K562 (cell line): ENCODE results near the gene KIF3B. TPM values are rescaled to one million over a fixed set of nuclear protein-coding genes. Genes with fewer than 3 reads are reported as not detected.

ENCODE experiments used
- DMBX1 ChIP-seq: fragments of 250-450 bp; sonication (Bioruptor Pico); IDR thresholded peaks from 2 replicates; pipeline ENCODE4 v1.8.0; 2022; ENCODE audit warnings: inconsistent platforms, mild to moderate bottlenecking, moderate library complexity, borderline replicate concordance
- HDAC3 ChIP-seq: fragments of 450-650 bp; IDR thresholded peaks from 2 replicates; pipeline ENCODE4 v1.6.1; 2018; ENCODE audit warnings: borderline replicate concordance, mild to moderate bottlenecking, moderate library complexity; ENCODE audit not compliant: partially characterized antibody
- MYNN ChIP-seq, 2 experiments: sonication (generic); formaldehyde crosslinking in 1 of 2; IDR thresholded peaks; 2 replicates each; pipeline versions ENCODE4 v1.5.0 to v1.6.1; 2016 to 2020; ENCODE audit warnings: antibody characterized with exemption in 1 of 2, missing genetic modification reagents in 1 of 2
- SAFB2 ChIP-seq: fragments of 200-400 bp; formaldehyde crosslinking; IDR thresholded peaks from 2 replicates; pipeline ENCODE4 v1.6.1; 2018; ENCODE audit warnings: borderline replicate concordance, low read length, low read depth, moderate library complexity; ENCODE audit not compliant: severe bottlenecking
- ZFP30 ChIP-seq: fragments of 250-450 bp; sonication (Bioruptor Pico); IDR thresholded peaks from 2 replicates; pipeline ENCODE4 v1.8.0; 2022; ENCODE audit warnings: moderate library complexity, mild to moderate bottlenecking, inconsistent platforms, borderline replicate concordance
- polyA plus RNA-seq, 8 experiments: library from polyadenylated mRNA; depleted of rRNA in 4 of 8; stranded (reverse) in 5 of 8; unstranded in 3 of 8; fragments of >200 nt; fragmentation: Nextera tagmentation in 2 of 8; fragmentation: Illumina TruSeq in 1 of 8; extraction: Ambion mirVana in 2 of 8; extraction: Trizol in 1 of 8; gene quantifications; 2 replicates each; pipeline versions ENCODE4 v1.2.1 to v1.2.3, GENCODE V29; 2011 to 2014; ENCODE audit warnings: inconsistent platforms in 1 of 8, missing spikeins in 1 of 8
- total RNA-seq, 7 experiments: library from RNA; depleted of rRNA in 6 of 7; stranded (reverse); fragments of >200 nt in 6 of 7; fragmentation: Illumina TruSeq in 2 of 7; extraction: Trizol in 2 of 7; gene quantifications; 2 replicates each; pipeline versions ENCODE4 v1.2.1 to v1.2.3, GENCODE V29; 2011 to 2021; ENCODE audit warnings: low replicate concordance in 1 of 7
- TF ChIP-seq, protein P1 (sequence below), 2 experiments: fragments of 200-800 bp in 1 of 2; sonication (Bioruptor generic) in 1 of 2; sonication (generic) in 1 of 2; formaldehyde crosslinking in 1 of 2; IDR thresholded peaks in 1 of 2; conservative IDR thresholded peaks in 1 of 2; 2 replicates each; pipeline versions ENCODE4 v1.5.0 to v1.6.1; 2016 to 2020; ENCODE audit warnings: missing compliant biosample characterization in 1 of 2, missing genetic modification characterization in 1 of 2, missing genetic modification reagents in 1 of 2
- TF ChIP-seq, protein P2 (sequence below): fragments of 250-450 bp; sonication (Bioruptor Pico); IDR thresholded peaks from 2 replicates; pipeline ENCODE4 v1.8.0; 2021; ENCODE audit warnings: mild to moderate bottlenecking, moderate library complexity
- TF ChIP-seq, protein P3 (sequence below), 2 experiments: fragments of 450-650 bp in 1 of 2; sonication (generic) in 1 of 2; formaldehyde crosslinking; conservative IDR thresholded peaks; 2 replicates each; pipeline versions ENCODE4 v1.4.0 to v1.8.1; 2020 to 2022; ENCODE audit warnings: mild to moderate bottlenecking in 1 of 2, missing genetic modification reagents in 1 of 2
- TF ChIP-seq, protein P4 (sequence below): fragments of 450-650 bp; IDR thresholded peaks from 2 replicates; pipeline ENCODE4 v1.6.1; 2016; ENCODE audit warnings: borderline replicate concordance
- TF ChIP-seq, protein P5 (sequence below): fragments of 450-650 bp; formaldehyde crosslinking; IDR thresholded peaks from 2 replicates; pipeline ENCODE4 v1.4.0; 2020; ENCODE audit warnings: mild to moderate bottlenecking, moderate library complexity
- TF ChIP-seq, protein P6 (sequence below): fragments of 250-450 bp; sonication (Bioruptor Pico); IDR thresholded peaks from 2 replicates; pipeline ENCODE4 v1.4.0; 2020

The KIF3B gene
- total and polyA plus RNA-seq, 9 of the 15 experiments (the other 6 are each of a cell fraction or from before 2014, with no cell fraction given): 2.9 to 12.3 (median 8.6) TPM

DNA sequence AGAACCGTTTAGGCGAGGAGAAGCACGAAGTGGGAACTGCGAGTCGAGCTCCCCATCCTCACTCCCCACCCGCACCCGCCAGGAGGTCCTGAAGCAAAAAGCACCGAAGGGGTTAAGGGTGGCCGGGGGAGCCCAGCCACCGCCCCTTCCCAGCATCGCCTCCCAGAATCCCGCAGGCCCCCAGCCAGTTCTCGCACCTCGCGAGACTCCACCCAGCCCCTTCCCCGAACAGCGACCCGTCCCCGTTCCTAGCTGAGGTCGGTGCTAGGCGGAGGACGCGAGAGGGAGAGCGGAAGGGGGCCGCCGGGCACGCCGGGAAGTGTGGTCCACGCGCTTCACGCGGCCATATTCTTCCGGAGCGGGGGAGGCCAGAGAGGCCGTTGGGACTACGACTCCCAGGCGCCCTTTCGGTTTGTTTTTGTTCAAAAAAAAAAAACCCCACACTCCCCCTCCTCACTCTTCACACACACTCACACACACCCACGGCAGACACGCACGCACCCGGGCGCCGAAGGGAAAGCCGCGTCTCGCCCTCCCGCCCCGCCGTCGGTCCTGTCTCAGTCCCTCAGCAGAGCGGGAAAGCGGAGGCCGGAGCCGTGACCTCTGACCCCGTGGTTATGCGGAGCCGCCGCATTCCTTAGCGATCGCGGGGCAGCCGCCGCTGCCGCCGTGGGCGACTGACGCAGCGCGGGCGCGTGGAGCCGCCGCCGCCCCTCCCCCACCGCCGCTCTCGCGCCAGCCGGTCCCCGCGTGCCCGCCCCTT, 80.6 kb downstream of the KIF3B start, which contains the start of gene ASXL1 (continued):
- TF ChIP-seq, protein P1, sequence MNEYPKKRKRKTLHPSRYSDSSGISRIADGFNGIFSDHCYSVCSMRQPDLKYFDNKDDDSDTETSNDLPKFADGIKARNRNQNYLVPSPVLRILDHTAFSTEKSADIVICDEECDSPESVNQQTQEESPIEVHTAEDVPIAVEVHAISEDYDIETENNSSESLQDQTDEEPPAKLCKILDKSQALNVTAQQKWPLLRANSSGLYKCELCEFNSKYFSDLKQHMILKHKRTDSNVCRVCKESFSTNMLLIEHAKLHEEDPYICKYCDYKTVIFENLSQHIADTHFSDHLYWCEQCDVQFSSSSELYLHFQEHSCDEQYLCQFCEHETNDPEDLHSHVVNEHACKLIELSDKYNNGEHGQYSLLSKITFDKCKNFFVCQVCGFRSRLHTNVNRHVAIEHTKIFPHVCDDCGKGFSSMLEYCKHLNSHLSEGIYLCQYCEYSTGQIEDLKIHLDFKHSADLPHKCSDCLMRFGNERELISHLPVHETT (CRISPR knock-in tag; conservative IDR thresholded peaks at IDR 0.05 in 1 of 2, IDR thresholded peaks at IDR 0.05 in 1 of 2): peak in 1 of 2 experiments; percentile 89; a peak in 2 of 4 replicates
- TF ChIP-seq DMBX1 (CRISPR knock-in tag) (peak; percentile 72; the same call in 1 of the 2 replicates), ZFP30 (no peak), MYNN (IDR thresholded peaks at IDR 0.05) (no peak), MYNN (CRISPR knock-in tag; IDR thresholded peaks at IDR 0.05) (no peak), SAFB2 (no peak), HDAC3 (peak; percentile 88)
- TF ChIP-seq, protein P2, sequence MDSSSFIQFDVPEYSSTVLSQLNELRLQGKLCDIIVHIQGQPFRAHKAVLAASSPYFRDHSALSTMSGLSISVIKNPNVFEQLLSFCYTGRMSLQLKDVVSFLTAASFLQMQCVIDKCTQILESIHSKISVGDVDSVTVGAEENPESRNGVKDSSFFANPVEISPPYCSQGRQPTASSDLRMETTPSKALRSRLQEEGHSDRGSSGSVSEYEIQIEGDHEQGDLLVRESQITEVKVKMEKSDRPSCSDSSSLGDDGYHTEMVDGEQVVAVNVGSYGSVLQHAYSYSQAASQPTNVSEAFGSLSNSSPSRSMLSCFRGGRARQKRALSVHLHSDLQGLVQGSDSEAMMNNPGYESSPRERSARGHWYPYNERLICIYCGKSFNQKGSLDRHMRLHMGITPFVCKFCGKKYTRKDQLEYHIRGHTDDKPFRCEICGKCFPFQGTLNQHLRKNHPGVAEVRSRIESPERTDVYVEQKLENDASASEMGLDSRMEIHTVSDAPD (CRISPR knock-in tag): no peak
- TF ChIP-seq, protein P3, sequence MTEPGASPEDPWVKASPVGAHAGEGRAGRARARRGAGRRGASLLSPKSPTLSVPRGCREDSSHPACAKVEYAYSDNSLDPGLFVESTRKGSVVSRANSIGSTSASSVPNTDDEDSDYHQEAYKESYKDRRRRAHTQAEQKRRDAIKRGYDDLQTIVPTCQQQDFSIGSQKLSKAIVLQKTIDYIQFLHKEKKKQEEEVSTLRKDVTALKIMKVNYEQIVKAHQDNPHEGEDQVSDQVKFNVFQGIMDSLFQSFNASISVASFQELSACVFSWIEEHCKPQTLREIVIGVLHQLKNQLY (CRISPR knock-in tag; conservative IDR thresholded peaks at IDR 0.05): no peak
- TF ChIP-seq, protein P4, sequence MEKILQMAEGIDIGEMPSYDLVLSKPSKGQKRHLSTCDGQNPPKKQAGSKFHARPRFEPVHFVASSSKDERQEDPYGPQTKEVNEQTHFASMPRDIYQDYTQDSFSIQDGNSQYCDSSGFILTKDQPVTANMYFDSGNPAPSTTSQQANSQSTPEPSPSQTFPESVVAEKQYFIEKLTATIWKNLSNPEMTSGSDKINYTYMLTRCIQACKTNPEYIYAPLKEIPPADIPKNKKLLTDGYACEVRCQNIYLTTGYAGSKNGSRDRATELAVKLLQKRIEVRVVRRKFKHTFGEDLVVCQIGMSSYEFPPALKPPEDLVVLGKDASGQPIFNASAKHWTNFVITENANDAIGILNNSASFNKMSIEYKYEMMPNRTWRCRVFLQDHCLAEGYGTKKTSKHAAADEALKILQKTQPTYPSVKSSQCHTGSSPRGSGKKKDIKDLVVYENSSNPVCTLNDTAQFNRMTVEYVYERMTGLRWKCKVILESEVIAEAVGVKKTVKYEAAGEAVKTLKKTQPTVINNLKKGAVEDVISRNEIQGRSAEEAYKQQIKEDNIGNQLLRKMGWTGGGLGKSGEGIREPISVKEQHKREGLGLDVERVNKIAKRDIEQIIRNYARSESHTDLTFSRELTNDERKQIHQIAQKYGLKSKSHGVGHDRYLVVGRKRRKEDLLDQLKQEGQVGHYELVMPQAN: peak; percentile 49; the same call in 1 of the 2 replicates
- TF ChIP-seq, protein P5, sequence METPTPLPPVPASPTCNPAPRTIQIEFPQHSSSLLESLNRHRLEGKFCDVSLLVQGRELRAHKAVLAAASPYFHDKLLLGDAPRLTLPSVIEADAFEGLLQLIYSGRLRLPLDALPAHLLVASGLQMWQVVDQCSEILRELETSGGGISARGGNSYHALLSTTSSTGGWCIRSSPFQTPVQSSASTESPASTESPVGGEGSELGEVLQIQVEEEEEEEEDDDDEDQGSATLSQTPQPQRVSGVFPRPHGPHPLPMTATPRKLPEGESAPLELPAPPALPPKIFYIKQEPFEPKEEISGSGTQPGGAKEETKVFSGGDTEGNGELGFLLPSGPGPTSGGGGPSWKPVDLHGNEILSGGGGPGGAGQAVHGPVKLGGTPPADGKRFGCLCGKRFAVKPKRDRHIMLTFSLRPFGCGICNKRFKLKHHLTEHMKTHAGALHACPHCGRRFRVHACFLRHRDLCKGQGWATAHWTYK (CRISPR knock-in tag): no peak; the same call in 1 of the 2 replicates
- TF ChIP-seq, protein P6, sequence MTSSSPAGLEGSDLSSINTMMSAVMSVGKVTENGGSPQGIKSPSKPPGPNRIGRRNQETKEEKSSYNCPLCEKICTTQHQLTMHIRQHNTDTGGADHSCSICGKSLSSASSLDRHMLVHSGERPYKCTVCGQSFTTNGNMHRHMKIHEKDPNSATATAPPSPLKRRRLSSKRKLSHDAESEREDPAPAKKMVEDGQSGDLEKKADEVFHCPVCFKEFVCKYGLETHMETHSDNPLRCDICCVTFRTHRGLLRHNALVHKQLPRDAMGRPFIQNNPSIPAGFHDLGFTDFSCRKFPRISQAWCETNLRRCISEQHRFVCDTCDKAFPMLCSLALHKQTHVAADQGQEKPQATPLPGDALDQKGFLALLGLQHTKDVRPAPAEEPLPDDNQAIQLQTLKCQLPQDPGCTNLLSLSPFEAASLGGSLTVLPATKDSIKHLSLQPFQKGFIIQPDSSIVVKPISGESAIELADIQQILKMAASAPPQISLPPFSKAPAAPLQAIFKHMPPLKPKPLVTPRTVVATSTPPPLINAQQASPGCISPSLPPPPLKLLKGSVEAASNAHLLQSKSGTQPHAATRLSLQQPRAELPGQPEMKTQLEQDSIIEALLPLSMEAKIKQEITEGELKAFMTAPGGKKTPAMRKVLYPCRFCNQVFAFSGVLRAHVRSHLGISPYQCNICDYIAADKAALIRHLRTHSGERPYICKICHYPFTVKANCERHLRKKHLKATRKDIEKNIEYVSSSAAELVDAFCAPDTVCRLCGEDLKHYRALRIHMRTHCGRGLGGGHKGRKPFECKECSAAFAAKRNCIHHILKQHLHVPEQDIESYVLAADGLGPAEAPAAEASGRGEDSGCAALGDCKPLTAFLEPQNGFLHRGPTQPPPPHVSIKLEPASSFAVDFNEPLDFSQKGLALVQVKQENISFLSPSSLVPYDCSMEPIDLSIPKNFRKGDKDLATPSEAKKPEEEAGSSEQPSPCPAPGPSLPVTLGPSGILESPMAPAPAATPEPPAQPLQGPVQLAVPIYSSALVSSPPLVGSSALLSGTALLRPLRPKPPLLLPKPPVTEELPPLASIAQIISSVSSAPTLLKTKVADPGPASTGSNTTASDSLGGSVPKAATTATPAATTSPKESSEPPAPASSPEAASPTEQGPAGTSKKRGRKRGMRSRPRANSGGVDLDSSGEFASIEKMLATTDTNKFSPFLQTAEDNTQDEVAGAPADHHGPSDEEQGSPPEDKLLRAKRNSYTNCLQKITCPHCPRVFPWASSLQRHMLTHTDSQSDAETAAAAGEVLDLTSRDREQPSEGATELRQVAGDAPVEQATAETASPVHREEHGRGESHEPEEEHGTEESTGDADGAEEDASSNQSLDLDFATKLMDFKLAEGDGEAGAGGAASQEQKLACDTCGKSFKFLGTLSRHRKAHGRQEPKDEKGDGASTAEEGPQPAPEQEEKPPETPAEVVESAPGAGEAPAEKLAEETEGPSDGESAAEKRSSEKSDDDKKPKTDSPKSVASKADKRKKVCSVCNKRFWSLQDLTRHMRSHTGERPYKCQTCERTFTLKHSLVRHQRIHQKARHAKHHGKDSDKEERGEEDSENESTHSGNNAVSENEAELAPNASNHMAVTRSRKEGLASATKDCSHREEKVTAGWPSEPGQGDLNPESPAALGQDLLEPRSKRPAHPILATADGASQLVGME: no peak
